Endothelial cell of umbilical vein (primary cell): Measurements from ENCODE around the gene SYNGR4.
A peak's percentile ranks its signal among the peaks of the same experiment; 100 is the strongest.

Experiments
- CTCF ChIP-seq, 2 donors: IDR thresholded peaks; 1 replicate in 1 of 2; 2 replicates in 1 of 2; pipeline ENCODE4 v1.5.1; 2011; ENCODE audit warnings: low read length in 2 of 2, mild to moderate bottlenecking in 2 of 2, moderate library complexity in 2 of 2, control low read depth in 1 of 2, inconsistent platforms in 1 of 2, low read depth in 1 of 2; ENCODE audit not compliant: insufficient read depth in 1 of 2; ENCODE audit errors: extremely low read depth in 1 of 2
- EZH2 ChIP-seq: IDR thresholded peaks from 2 replicates; pipeline ENCODE4 v1.6.1; 2012; ENCODE audit warnings: borderline replicate concordance, low read depth, mild to moderate bottlenecking, moderate library complexity, low read length, inconsistent platforms; ENCODE audit not compliant: severe bottlenecking
- FOS ChIP-seq: IDR thresholded peaks from 2 replicates; pipeline ENCODE4 v1.6.1; 2011; ENCODE audit warnings: mild to moderate bottlenecking, low read length, moderate library complexity, borderline replicate concordance; ENCODE audit not compliant: insufficient read depth
- GATA2 ChIP-seq: IDR thresholded peaks from 2 replicates; pipeline ENCODE4 v1.7.0; 2011; ENCODE audit warnings: low read depth, mild to moderate bottlenecking, moderate library complexity, mixed read lengths, low read length; ENCODE audit not compliant: insufficient read length, insufficient read depth
- MAX ChIP-seq: IDR thresholded peaks from 2 replicates; pipeline ENCODE4 v1.6.1; 2011; ENCODE audit not compliant: insufficient read depth, insufficient read length
- POLR2A ChIP-seq: IDR thresholded peaks from 2 replicates; pipeline ENCODE4 v1.6.1; 2012; ENCODE audit warnings: low read depth, mild to moderate bottlenecking, control low read depth, low read length

- TF ChIP-seq CTCF (IDR thresholded peaks at IDR 0.05; ENCODE audit: extremely low read depth in 1 of 2, insufficient read depth in 1 of 2, low read depth in 1 of 2, low read length in 2 of 2) (no peak), EZH2 (no peak), POLR2A (no peak), MAX (peak; percentile 52), GATA2 (no peak), FOS (no peak)
Observed at GRCh38 chr19:48398375-48399235, 34.4 kb downstream of the SYNGR4 start.
